H9 (cell line): ENCODE results near the gene PPP1R14C. TPM values are rescaled to one million over a fixed set of nuclear protein-coding genes. Genes with fewer than 3 reads are reported as not detected.

Experiments used
- DNase-seq: peaks from one replicate; pipeline ENCODE4 v3.0.0-alpha.2; 2017
- H2AFZ ChIP-seq: one replicate; pipeline ENCODE4 v1.6.1; 2013; ENCODE audit warnings: mild to moderate bottlenecking, low read length, control low read depth, moderate library complexity
- H2AK5ac ChIP-seq: 2 replicates; pipeline ENCODE4 v1.6.1; 2013; ENCODE audit warnings: low read length, control low read depth, mixed read lengths; ENCODE audit not compliant: insufficient read length
- H2BK120ac ChIP-seq: one replicate; pipeline ENCODE4 v1.6.1; 2013; ENCODE audit warnings: low read depth, mild to moderate bottlenecking, low read length, control low read depth, inconsistent platforms; ENCODE audit not compliant: poor library complexity, severe bottlenecking
- H2BK12ac ChIP-seq: 2 replicates; pipeline ENCODE4 v1.6.1; 2013; ENCODE audit warnings: low read length, control low read depth, mixed read lengths, low read depth; ENCODE audit not compliant: insufficient read length
- H2BK15ac ChIP-seq: 2 replicates; pipeline ENCODE4 v1.6.1; 2013; ENCODE audit warnings: low read depth, low read length, control low read depth
- H2BK20ac ChIP-seq: one replicate; pipeline ENCODE4 v1.6.1; 2013; ENCODE audit warnings: low read depth, mild to moderate bottlenecking, low read length, control low read depth, inconsistent platforms; ENCODE audit not compliant: poor library complexity, severe bottlenecking
- H2BK5ac ChIP-seq: 2 replicates; pipeline ENCODE4 v1.6.1; 2013; ENCODE audit warnings: low read length, control low read depth, mixed read lengths; ENCODE audit not compliant: insufficient read length
- H3K14ac ChIP-seq: 2 replicates; pipeline ENCODE4 v1.6.1; 2013; ENCODE audit warnings: low read length, control low read depth; ENCODE audit not compliant: insufficient read depth
- H3K18ac ChIP-seq: 2 replicates; pipeline ENCODE4 v1.6.1; 2013; ENCODE audit warnings: low read depth, mild to moderate bottlenecking, mixed read lengths, low read length, control low read depth; ENCODE audit not compliant: insufficient read length
- H3K23ac ChIP-seq: 2 replicates; pipeline ENCODE4 v1.6.1; 2013; ENCODE audit warnings: low read length, control low read depth, mixed read lengths, low read depth; ENCODE audit not compliant: insufficient read length
- H3K23me2 ChIP-seq: 2 replicates; pipeline ENCODE4 v1.6.1; 2013; ENCODE audit warnings: low read depth, mild to moderate bottlenecking, mixed read lengths, low read length, control low read depth; ENCODE audit not compliant: insufficient read length, poor library complexity, severe bottlenecking
- H3K27ac ChIP-seq: 2 replicates; pipeline ENCODE4 v1.5.1; 2013; ENCODE audit warnings: low read length, control low read depth, mixed read lengths, low read depth; ENCODE audit not compliant: insufficient read length
- H3K27me3 ChIP-seq: 2 replicates; pipeline ENCODE4 v1.6.1; 2013; ENCODE audit warnings: low read length, control low read depth, inconsistent platforms; ENCODE audit not compliant: insufficient read depth
- H3K4ac ChIP-seq: 2 replicates; pipeline ENCODE4 v1.6.1; 2013; ENCODE audit warnings: low read depth, mild to moderate bottlenecking, control low read depth, inconsistent platforms, low read length, moderate library complexity
- H3K4me1 ChIP-seq: 2 replicates; pipeline ENCODE4 v1.6.1; 2013; ENCODE audit warnings: low read length, control low read depth, inconsistent platforms; ENCODE audit not compliant: insufficient read depth
- H3K4me2 ChIP-seq: 2 replicates; pipeline ENCODE4 v1.6.1; 2013; ENCODE audit warnings: low read length, control low read depth, mixed read lengths; ENCODE audit not compliant: insufficient read length, insufficient read depth
- H3K56ac ChIP-seq: 2 replicates; pipeline ENCODE4 v1.6.1; 2013; ENCODE audit warnings: low read depth, mild to moderate bottlenecking, mixed read lengths, low read length, control low read depth; ENCODE audit not compliant: insufficient read length
- H3K79me1 ChIP-seq: 2 replicates; pipeline ENCODE4 v1.6.1; 2013; ENCODE audit warnings: low read depth, mild to moderate bottlenecking, moderate library complexity, low read length, control low read depth, inconsistent platforms; ENCODE audit not compliant: insufficient read depth, poor library complexity, severe bottlenecking
- H3K79me2 ChIP-seq: 2 replicates; pipeline ENCODE4 v1.6.1; 2013; ENCODE audit warnings: low read length, control low read depth, inconsistent platforms; ENCODE audit not compliant: insufficient read depth
- H3K9ac ChIP-seq: 2 replicates; pipeline ENCODE4 v1.6.1; 2013; ENCODE audit warnings: low read length, control low read depth, mixed read lengths; ENCODE audit not compliant: insufficient read length; ENCODE audit errors: extremely low read depth
- H3K9me3 ChIP-seq: one replicate; pipeline ENCODE4 v1.6.1; 2013; ENCODE audit warnings: low read depth, low read length, inconsistent platforms; ENCODE audit not compliant: control insufficient read depth
- H3T11ph ChIP-seq: one replicate; pipeline ENCODE4 v1.6.1; 2013; ENCODE audit warnings: mild to moderate bottlenecking, low read length, control low read depth, inconsistent platforms
- H4K20me1 ChIP-seq: one replicate; pipeline ENCODE4 v1.6.1; 2013; ENCODE audit not compliant: control insufficient read depth, insufficient read length, insufficient read depth
- H4K5ac ChIP-seq: 2 replicates; pipeline ENCODE4 v1.6.1; 2013; ENCODE audit warnings: low read depth, mild to moderate bottlenecking, mixed read lengths, low read length, control low read depth; ENCODE audit not compliant: insufficient read length
- H4K8ac ChIP-seq: replicated peaks from 2 replicates; pipeline ENCODE4 v1.6.1; 2013; ENCODE audit warnings: low read length, control low read depth, mixed read lengths, low read depth; ENCODE audit not compliant: insufficient read length
- H4K91ac ChIP-seq: 2 replicates; pipeline ENCODE4 v1.6.1; 2013; ENCODE audit warnings: low read depth, mild to moderate bottlenecking, moderate library complexity, mixed read lengths, low read length, control low read depth; ENCODE audit not compliant: insufficient read length
- H3K27ac Mint-ChIP-seq, 3 experiments: 2 replicates in 2 of 3; 3 replicates in 1 of 3; pipeline ENCODE4 v1.8.0; 2020 to 2021; ENCODE audit warnings: mixed read lengths in 3 of 3, mild to moderate bottlenecking in 1 of 3, moderate library complexity in 1 of 3
- H3K27me3 Mint-ChIP-seq: 2 replicates; pipeline ENCODE4 v1.8.0; 2021; ENCODE audit warnings: low read depth, mild to moderate bottlenecking, moderate library complexity, mixed read lengths
- H3K36me3 Mint-ChIP-seq, 3 experiments: 2 replicates in 2 of 3; 3 replicates in 1 of 3; pipeline ENCODE4 v1.8.0; 2020 to 2021; ENCODE audit warnings: low read depth in 3 of 3, mixed read lengths in 3 of 3; ENCODE audit not compliant: insufficient read depth in 1 of 3
- H3K4me1 Mint-ChIP-seq, 2 experiments: 2 replicates each; pipeline ENCODE4 v1.8.0; 2020; ENCODE audit warnings: mixed read lengths in 2 of 2
- H3K4me3 Mint-ChIP-seq, 2 experiments: 2 replicates in 1 of 2; 3 replicates in 1 of 2; pipeline ENCODE4 v1.8.0; 2020 to 2021; ENCODE audit warnings: mild to moderate bottlenecking in 2 of 2, mixed read lengths in 2 of 2, moderate library complexity in 1 of 2
- H3K9me3 Mint-ChIP-seq, 2 experiments: 2 replicates in 1 of 2; 3 replicates in 1 of 2; pipeline ENCODE4 v1.8.0; 2020; ENCODE audit warnings: mild to moderate bottlenecking in 2 of 2, mixed read lengths in 2 of 2, moderate library complexity in 1 of 2
- CTCF ChIP-seq: fragments of 200-600 bp; sonication (generic); conservative IDR thresholded peaks from 3 replicates; pipeline ENCODE4 v1.8.0; 2021; ENCODE audit warnings: antibody characterized with exemption, mild to moderate bottlenecking
- WGBS: extraction: QIAGEN DNeasy Blood & Tissue Kit; methylation state at CpG from one replicate; pipeline ENCODE4 v1.1.7; 2013; ENCODE audit warnings: missing lambda C conversion rate, low lambda C conversion rate, mixed read lengths; ENCODE audit not compliant: insufficient read length; ENCODE audit errors: extremely low coverage; 5-methylcytosine and 5-hydroxymethylcytosine counted together
- total RNA-seq: library from RNA; stranded (reverse); gene quantifications from 2 replicates; pipeline ENCODE4 v1.2.1, GENCODE V29; 2021

PPP1R14C gene
- total RNA-seq, 1 experiment from 2014 or later = 0.37 TPM

GRCh38 chr6:150139533-150139932 lies 3.3 kb upstream of the PPP1R14C start:
- peaks cover 27% of the 10 kb centered on the region for H3K27me3 ChIP-seq
- no peaks in the 10 kb centered on the region for H3K9me3 ChIP-seq
- H3K79me1 ChIP-seq = no peaks in the 10 kb centered on the region
- no peak overlapping the region for H4K91ac ChIP-seq
- no peak overlapping the region for H3K14ac ChIP-seq
- H3K79me2 ChIP-seq = no peaks in the 10 kb centered on the region
- H3K9me3 Mint-ChIP-seq = 0 out of 5 replicates have a peak, but pooled peaks cover 0 to 2% of the 10 kb centered on the region in 2 experiments
- peaks cover 14% of the 10 kb centered on the region for H3K23me2 ChIP-seq
- no peak for DNase-seq
- H4K5ac ChIP-seq = no peak overlapping the region
- no peak overlapping the region for H3K27ac ChIP-seq
- no peak overlapping the region for H3K23ac ChIP-seq
- H2BK15ac ChIP-seq = no peak overlapping the region
- H2BK12ac ChIP-seq = no peak overlapping the region
- no peak overlapping the region for H2AFZ ChIP-seq
- no peaks in the 10 kb centered on the region for H4K20me1 ChIP-seq
- no peaks in the 10 kb centered on the region for H3K4me1 ChIP-seq
- no CpG with 5 or more reads among the region's 3 CpGs for WGBS
- H3K4ac ChIP-seq = no peak overlapping the region
- H3K4me3 Mint-ChIP-seq = no peak overlapping the region
- H2BK5ac ChIP-seq = no peak overlapping the region
- peaks cover 11 to 18% of the 10 kb centered on the region in 2 experiments for H3K4me1 Mint-ChIP-seq
- no peak overlapping the region for H4K8ac ChIP-seq
- no peak overlapping the region for H2AK5ac ChIP-seq
- no peak overlapping the region for H3K18ac ChIP-seq
- no peak overlapping the region for H2BK120ac ChIP-seq
- no peak overlapping the region for H3K4me2 ChIP-seq
- no peak overlapping the region for H3K56ac ChIP-seq
- no peak for TF ChIP-seq CTCF
- H3K36me3 Mint-ChIP-seq = no peaks in the 10 kb centered on the region; a peak in 2 of 7 replicates
- H3K9ac ChIP-seq = no peak overlapping the region
- no peak overlapping the region for H2BK20ac ChIP-seq
- H3K27ac Mint-ChIP-seq = no peak overlapping the region
- H3K27me3 Mint-ChIP-seq = peaks cover 68% of the 10 kb centered on the region
- no peak overlapping the region for H3T11ph ChIP-seq
